GM23338 (cell line): ENCODE data around the gene RPRD1A. TPM values are rescaled to one million over a fixed set of nuclear protein-coding genes. Genes with fewer than 3 reads are reported as not detected.

Source experiments
- ATAC-seq: fragments of 200-7000 bp; cut with Tn5 transposase; 3 replicates; pipeline ENCODE4 v1.9.1; 2020
- DNase-seq: peaks from one replicate; pipeline ENCODE4 v3.0.0-alpha.2; 2015; ENCODE audit warnings: low spot score
- H2AFZ ChIP-seq: fragments of 200-600 bp; sonication (generic); 2 replicates; pipeline ENCODE4 v1.8.0; 2016; ENCODE audit warnings: antibody characterized with exemption, mild to moderate bottlenecking, moderate library complexity
- H3F3A ChIP-seq: fragments of 200-600 bp; sonication (generic); replicated peaks from 2 replicates; pipeline ENCODE4 v1.8.0; 2017; ENCODE audit warnings: antibody characterized with exemption, mixed run types, low read depth
- H3K27ac ChIP-seq: fragments of 200-600 bp; sonication (generic); 2 replicates; pipeline ENCODE4 v1.6.1; 2016; ENCODE audit warnings: low read depth
- H3K27me3 ChIP-seq: fragments of 200-600 bp; sonication (generic); 2 replicates; pipeline ENCODE4 v1.8.0; 2016; ENCODE audit warnings: mild to moderate bottlenecking, mixed run types, moderate library complexity; ENCODE audit not compliant: insufficient read depth
- H3K36me3 ChIP-seq: fragments of 200-600 bp; sonication (generic); 2 replicates; pipeline ENCODE4 v1.8.0; 2016; ENCODE audit warnings: mild to moderate bottlenecking; ENCODE audit not compliant: insufficient read depth
- H3K4me1 ChIP-seq: fragments of 200-600 bp; sonication (generic); 2 replicates; pipeline ENCODE4 v1.8.0; 2016; ENCODE audit warnings: mild to moderate bottlenecking, moderate library complexity; ENCODE audit not compliant: insufficient read depth
- H3K4me2 ChIP-seq: fragments of 200-600 bp; sonication (generic); 2 replicates; pipeline ENCODE4 v1.7.1; 2017; ENCODE audit warnings: mixed run types
- H3K4me3 ChIP-seq: fragments of 200-600 bp; sonication (generic); 2 replicates; pipeline ENCODE4 v1.6.1; 2016; ENCODE audit warnings: mixed run types
- H3K79me2 ChIP-seq: fragments of 200-600 bp; sonication (generic); replicated peaks from 2 replicates; pipeline ENCODE4 v1.8.0; 2017; ENCODE audit warnings: mild to moderate bottlenecking; ENCODE audit not compliant: insufficient read depth
- H3K9me2 ChIP-seq: fragments of 200-600 bp; sonication (generic); 2 replicates; pipeline ENCODE4 v1.8.0; 2017; ENCODE audit not compliant: insufficient read depth
- H4K20me1 ChIP-seq: fragments of 200-600 bp; sonication (generic); replicated peaks from 2 replicates; pipeline ENCODE4 v1.8.0; 2017; ENCODE audit warnings: mild to moderate bottlenecking; ENCODE audit not compliant: insufficient read depth
- H3K27ac Mint-ChIP-seq: 2 replicates; pipeline ENCODE4 v1.8.0; 2020; ENCODE audit warnings: inconsistent platforms, mild to moderate bottlenecking, moderate library complexity, mixed read lengths
- H3K27me3 Mint-ChIP-seq: 3 replicates; pipeline ENCODE4 v1.8.0; 2022; ENCODE audit warnings: low read depth, mild to moderate bottlenecking, moderate library complexity, mixed read lengths, inconsistent platforms; ENCODE audit not compliant: insufficient read depth, poor library complexity
- H3K36me3 Mint-ChIP-seq: 3 replicates; pipeline ENCODE4 v1.8.0; 2021; ENCODE audit warnings: low read depth, mild to moderate bottlenecking, inconsistent platforms, moderate library complexity, mixed read lengths
- H3K4me1 Mint-ChIP-seq: 3 replicates; pipeline ENCODE4 v1.8.0; 2020; ENCODE audit warnings: mild to moderate bottlenecking, inconsistent platforms, mixed read lengths
- H3K4me3 Mint-ChIP-seq: 3 replicates; pipeline ENCODE4 v1.8.0; 2021; ENCODE audit warnings: moderate library complexity, mild to moderate bottlenecking, inconsistent platforms, mixed read lengths
- H3K9me3 Mint-ChIP-seq: 3 replicates; pipeline ENCODE4 v1.8.0; 2020; ENCODE audit warnings: moderate library complexity, mild to moderate bottlenecking, inconsistent platforms, mixed read lengths
- CREB1 ChIP-seq: fragments of 250-450 bp; sonication (Bioruptor Pico); IDR thresholded peaks from 2 replicates; pipeline ENCODE4 v1.5.0; 2020; ENCODE audit warnings: low read depth, mild to moderate bottlenecking, moderate library complexity
- ETS1 ChIP-seq: IDR thresholded peaks from 2 replicates; pipeline ENCODE4 v1.6.1; 2016; ENCODE audit warnings: antibody characterized with exemption
- EZH2 ChIP-seq: fragments of 200-600 bp; sonication (generic); IDR thresholded peaks from one replicate; pipeline ENCODE4 v1.8.0; 2017; ENCODE audit warnings: antibody characterized with exemption, mild to moderate bottlenecking, low read depth; ENCODE audit not compliant: unreplicated experiment
- EZH2phosphoT487 ChIP-seq: fragments of 200-600 bp; sonication (generic); IDR thresholded peaks from one replicate; pipeline ENCODE4 v1.8.1; 2018; ENCODE audit warnings: antibody characterized with exemption; ENCODE audit not compliant: unreplicated experiment
- NANOG ChIP-seq: IDR thresholded peaks from 2 replicates; pipeline ENCODE4 v1.6.1; 2016; ENCODE audit warnings: antibody characterized with exemption, borderline replicate concordance
- POLR2AphosphoS5 ChIP-seq: IDR thresholded peaks from 2 replicates; pipeline ENCODE4 v1.6.1; 2016; ENCODE audit warnings: antibody characterized with exemption, low read depth
- ZNF114 ChIP-seq: fragments of 250-450 bp; sonication (Bioruptor Pico); IDR thresholded peaks from 2 replicates; pipeline ENCODE4 v1.5.0; 2020; ENCODE audit warnings: mild to moderate bottlenecking, moderate library complexity
- ZNF331 ChIP-seq: fragments of 250-450 bp; sonication (Bioruptor Pico); IDR thresholded peaks from 2 replicates; pipeline ENCODE4 v1.5.0; 2020; ENCODE audit warnings: low read depth, mild to moderate bottlenecking, moderate library complexity
- ZNF462 ChIP-seq: fragments of 250-450 bp; sonication (Bioruptor Pico); IDR thresholded peaks from 2 replicates; pipeline ENCODE4 v1.5.0; 2020; ENCODE audit warnings: mild to moderate bottlenecking, moderate library complexity
- polyA plus RNA-seq: library from polyadenylated mRNA; unstranded; fragments of >200 nt; fragmentation: Nextera tagmentation; extraction: Ambion mirVana; gene quantifications from 2 replicates; pipeline ENCODE4 v1.2.1, GENCODE V29; 2016
- total RNA-seq: library from RNA; depleted of rRNA; stranded (reverse); fragments of >200 nt; shearing (Covaris generic); gene quantifications from 2 replicates; pipeline ENCODE4 v1.2.3, GENCODE V29; 2014

Gene RPRD1A
- total and polyA plus RNA-seq, 2 experiments from 2014 or later: 67.9 to 157 TPM

- H3K79me2 ChIP-seq: peaks cover 100% of the 10 kb centered on the region
- Mint-ChIP-seq H3K36me3 (peaks cover 14% of the 10 kb centered on the region), H3K9me3 (peaks cover 14% of the 10 kb centered on the region; the same call in 2 of the 3 replicates)
Measured at GRCh38 chr18:36047521-36047920, 19.8 kb downstream of the RPRD1A start.

More at GRCh38 chr18:36047521-36047920, 19.8 kb downstream of the RPRD1A start:
- Histone ChIP-seq H3K4me2 (no peak overlapping the region), H2AFZ (no peak overlapping the region), H3K27me3 (no peaks in the 10 kb centered on the region), H3K9me2 (no peaks in the 10 kb centered on the region), H3K27ac (no peak overlapping the region), H4K20me1 (peaks cover 63% of the 10 kb centered on the region), H3F3A (no peaks in the 10 kb centered on the region), H3K4me1 (peaks cover 55% of the 10 kb centered on the region), H3K36me3 (no peaks in the 10 kb centered on the region), H3K4me3 (no peak overlapping the region)
- H3K27me3 Mint-ChIP-seq: peaks cover 3% of the 10 kb centered on the region
- TF ChIP-seq CREB1 (CRISPR knock-in tag) (no peak), NANOG (no peak), POLR2AphosphoS5 (no peak), ZNF331 (CRISPR knock-in tag) (no peak), ETS1 (no peak), ZNF114 (CRISPR knock-in tag) (no peak), ZNF462 (no peak), EZH2phosphoT487 (no peak), EZH2 (no peak)
- no peak overlapping the region for H3K27ac Mint-ChIP-seq
- no peak for ATAC-seq
- DNase-seq: no peak
- peaks cover 52% of the 10 kb centered on the region for H3K4me1 Mint-ChIP-seq
- H3K4me3 Mint-ChIP-seq: no peak overlapping the region
